Parathyroid adenoma (tissue), 2 donors: Measurements from ENCODE around the gene HELZ2.

Experiments used
- H2AFZ ChIP-seq: fragments of 300-600 bp; sonication (generic); one replicate; pipeline ENCODE4 v1.7.0; 2017; ENCODE audit warnings: antibody characterized with exemption, mild to moderate bottlenecking
- H3K27ac ChIP-seq: fragments of 300-600 bp; sonication (generic); one replicate; pipeline ENCODE4 v1.7.0; 2017
- H3K27me3 ChIP-seq: fragments of 300-600 bp; sonication (generic); one replicate; pipeline ENCODE4 v1.7.0; 2017; ENCODE audit warnings: low read length; ENCODE audit not compliant: control insufficient read depth, insufficient read depth
- H3K36me3 ChIP-seq: fragments of 300-600 bp; sonication (generic); one replicate; pipeline ENCODE4 v1.7.0; 2017; ENCODE audit warnings: low read length; ENCODE audit not compliant: control insufficient read depth, insufficient read depth
- H3K4me1 ChIP-seq: fragments of 300-600 bp; sonication (generic); one replicate; pipeline ENCODE4 v1.7.0; 2017; ENCODE audit warnings: control low read depth
- H3K4me2 ChIP-seq: fragments of 300-600 bp; sonication (generic); one replicate; pipeline ENCODE4 v1.7.0; 2017; ENCODE audit warnings: low read length
- H3K4me3 ChIP-seq: fragments of 300-600 bp; sonication (generic); one replicate; pipeline ENCODE4 v1.7.0; 2017; ENCODE audit warnings: low read depth, low read length
- H3K79me2 ChIP-seq: fragments of 300-600 bp; sonication (generic); one replicate; pipeline ENCODE4 v1.7.0; 2017; ENCODE audit warnings: control low read depth
- H3K9ac ChIP-seq: fragments of 300-600 bp; sonication (generic); one replicate; pipeline ENCODE4 v1.7.0; 2017; ENCODE audit warnings: mild to moderate bottlenecking
- H3K9me3 ChIP-seq: fragments of 300-600 bp; sonication (generic); one replicate; pipeline ENCODE4 v1.7.0; 2017; ENCODE audit warnings: low read length; ENCODE audit not compliant: control insufficient read depth
- CTCF ChIP-seq: fragments of 300-600 bp; sonication (generic); IDR thresholded peaks from one replicate; pipeline ENCODE4 v1.7.0; 2017; ENCODE audit warnings: antibody characterized with exemption, mild to moderate bottlenecking
- donor health status: primary hyperparathyroidism.

Gene HELZ2

DNA sequence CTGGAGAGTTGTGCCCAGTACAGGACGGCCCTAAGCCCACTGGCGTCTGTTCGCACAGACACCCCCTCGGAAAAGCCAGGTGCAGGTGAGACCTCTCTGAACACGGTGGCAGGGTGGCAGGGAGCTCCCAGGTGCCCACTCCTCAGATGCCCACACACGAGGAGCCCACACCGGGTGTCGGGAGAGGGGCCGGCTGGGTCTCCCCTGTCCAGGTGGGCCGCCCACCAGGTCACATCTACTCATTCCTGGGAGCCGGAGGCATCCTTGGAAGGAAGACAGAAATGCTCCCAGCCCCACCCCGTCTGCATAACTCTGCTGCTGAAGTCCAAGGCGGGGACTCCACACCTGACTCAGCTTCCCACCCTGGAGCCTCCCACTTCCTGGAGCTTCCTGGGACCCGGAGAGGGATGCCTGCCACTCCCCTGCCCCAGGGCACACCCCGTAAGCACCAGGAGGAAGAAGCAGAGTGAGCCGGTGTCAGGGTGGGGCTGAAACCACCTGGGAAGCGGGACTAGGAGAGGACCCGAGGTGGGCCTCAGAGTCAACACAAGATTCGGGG, 29.0 kb downstream of the HELZ2 start:
- TF ChIP-seq CTCF = no peak
- no peaks in the 10 kb centered on the region for H3K36me3 ChIP-seq
- no peaks in the 10 kb centered on the region for H3K4me1 ChIP-seq
- no peak overlapping the region for H3K27ac ChIP-seq
- H3K9me3 ChIP-seq = no peaks in the 10 kb centered on the region
- no peaks in the 10 kb centered on the region for H3K27me3 ChIP-seq
- no peak overlapping the region for H3K4me3 ChIP-seq
- no peaks in the 10 kb centered on the region for H3K79me2 ChIP-seq
- no peak overlapping the region for H2AFZ ChIP-seq
- no peak overlapping the region for H3K9ac ChIP-seq
- no peak overlapping the region for H3K4me2 ChIP-seq

GRCh38 chr20:63544241-63544957, 29.6 kb downstream of the HELZ2 start:
- Histone ChIP-seq H2AFZ (no peak overlapping the region), H3K4me2 (no peak overlapping the region), H3K79me2 (no peaks in the 10 kb centered on the region), H3K4me1 (no peaks in the 10 kb centered on the region), H3K36me3 (no peaks in the 10 kb centered on the region), H3K27ac (no peak overlapping the region), H3K9ac (no peak overlapping the region), H3K4me3 (no peak overlapping the region), H3K9me3 (no peaks in the 10 kb centered on the region), H3K27me3 (no peaks in the 10 kb centered on the region)
- no peak for TF ChIP-seq CTCF

DNA sequence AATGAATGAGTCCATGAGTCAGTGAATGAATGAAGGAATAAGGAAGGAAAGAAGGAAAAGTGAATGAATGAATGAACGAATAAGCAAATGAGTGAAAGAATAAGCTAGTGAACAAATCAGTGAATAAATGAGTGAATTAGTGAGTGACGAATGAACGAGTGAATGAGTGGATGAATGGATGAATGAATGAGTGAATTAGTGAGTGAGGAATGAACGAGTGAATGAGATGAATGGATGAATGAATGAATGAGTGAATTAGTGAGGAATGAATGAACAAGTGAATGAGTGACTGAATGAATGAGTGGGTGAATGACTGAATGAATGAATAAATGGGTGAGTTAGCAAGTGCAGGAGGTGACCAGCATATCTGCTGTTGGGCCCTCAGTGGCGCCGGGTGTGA, 30.3 kb downstream of the HELZ2 start:
- no peak overlapping the region for H3K4me3 ChIP-seq
- no peak overlapping the region for H2AFZ ChIP-seq
- no peak for TF ChIP-seq CTCF
- H3K27me3 ChIP-seq = no peaks in the 10 kb centered on the region
- H3K9ac ChIP-seq = no peak overlapping the region
- no peaks in the 10 kb centered on the region for H3K9me3 ChIP-seq
- H3K4me2 ChIP-seq = no peak overlapping the region
- no peaks in the 10 kb centered on the region for H3K4me1 ChIP-seq
- H3K79me2 ChIP-seq = no peaks in the 10 kb centered on the region
- H3K27ac ChIP-seq = no peak overlapping the region
- no peaks in the 10 kb centered on the region for H3K36me3 ChIP-seq

DNA sequence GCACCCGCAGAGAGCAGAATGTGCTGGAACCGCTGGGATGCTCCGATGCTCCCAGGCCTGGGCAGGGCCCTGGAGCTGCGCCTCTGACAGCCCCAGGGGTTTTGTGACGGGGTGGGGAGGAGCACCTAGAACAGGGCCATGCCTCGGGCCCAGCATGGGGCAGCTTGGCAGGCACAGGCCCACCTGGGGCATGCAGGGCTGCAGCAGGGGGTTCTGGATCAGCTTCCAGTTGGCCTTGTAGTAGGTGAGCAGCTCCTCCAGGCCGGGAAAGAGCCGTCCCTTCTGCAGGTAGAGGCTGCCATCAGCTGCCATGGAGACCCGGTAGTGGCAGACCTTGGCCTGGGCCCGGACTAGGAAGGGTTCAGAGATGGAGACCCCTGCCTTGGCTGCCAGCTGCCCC, 30.9 kb downstream of the HELZ2 start:
- Histone ChIP-seq H3K4me1 (no peaks in the 10 kb centered on the region), H3K4me3 (no peak overlapping the region), H3K4me2 (no peak overlapping the region), H3K27me3 (no peaks in the 10 kb centered on the region), H2AFZ (no peak overlapping the region), H3K79me2 (no peaks in the 10 kb centered on the region), H3K36me3 (no peaks in the 10 kb centered on the region), H3K27ac (no peak overlapping the region), H3K9ac (no peak overlapping the region), H3K9me3 (no peaks in the 10 kb centered on the region)
- no peak for TF ChIP-seq CTCF

DNA sequence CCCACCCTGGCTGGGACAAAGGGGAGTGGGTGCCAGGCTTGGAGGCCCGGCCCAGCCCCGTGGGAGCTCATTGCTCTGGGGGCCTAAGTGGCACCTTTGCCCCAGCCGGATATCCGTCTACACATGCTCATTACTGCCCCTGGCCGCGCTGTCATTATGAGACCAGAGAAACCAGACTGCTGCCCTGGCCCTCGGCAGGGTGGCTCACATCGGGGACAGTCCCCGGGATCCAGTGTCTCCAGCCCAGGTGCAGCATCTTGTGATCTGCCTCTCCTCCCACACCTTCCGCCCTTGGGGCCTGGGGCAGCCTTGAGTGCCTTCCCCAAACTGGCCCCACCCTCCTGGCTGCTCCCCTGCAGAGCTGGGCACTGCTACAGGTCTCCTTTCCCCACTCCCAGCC, 31.3 kb downstream of the HELZ2 start:
- no peaks in the 10 kb centered on the region for H3K27me3 ChIP-seq
- H3K36me3 ChIP-seq = no peaks in the 10 kb centered on the region
- no peak overlapping the region for H3K27ac ChIP-seq
- H3K4me2 ChIP-seq = no peak overlapping the region
- TF ChIP-seq CTCF = no peak
- no peak overlapping the region for H2AFZ ChIP-seq
- no peaks in the 10 kb centered on the region for H3K9me3 ChIP-seq
- H3K4me3 ChIP-seq = no peak overlapping the region
- H3K79me2 ChIP-seq = no peaks in the 10 kb centered on the region
- H3K9ac ChIP-seq = no peak overlapping the region
- H3K4me1 ChIP-seq = no peaks in the 10 kb centered on the region
